ENCODE measurements around the gene AVL9. TPM values are rescaled to one million over a fixed set of nuclear protein-coding genes. Genes with fewer than 3 reads are reported as not detected.
A peak's percentile ranks its signal among the peaks of the same experiment; 100 is the strongest.
"Not testable (repeated sequence)": the region's sequence is repeated elsewhere in the genome, so short reads cannot be mapped to it uniquely, and the experiment has no call there.

AVL9 gene
- total RNA-seq, 1 experiment from 2014 or later, result 44.3 TPM

DNA sequence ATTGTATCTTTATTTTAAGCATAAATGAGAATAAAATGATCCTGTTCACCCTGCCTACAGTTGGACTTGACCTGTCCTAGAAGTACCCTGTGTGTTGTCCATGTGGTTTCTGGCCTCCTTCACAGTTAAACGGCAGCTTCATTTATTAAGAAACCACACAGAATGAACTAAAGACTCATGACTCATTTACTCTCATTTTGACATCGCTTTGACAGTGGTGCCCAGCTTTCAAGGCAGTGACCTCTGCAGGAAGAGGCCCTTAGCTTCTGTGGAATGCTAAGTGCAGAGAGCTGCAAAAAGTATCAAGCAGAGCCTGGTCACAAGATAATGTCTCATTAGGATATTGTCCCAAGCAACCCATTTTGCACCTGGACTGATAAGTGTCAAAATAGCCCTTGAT is 93.4 kb downstream of the AVL9 start:
- peak; percentile 86 for DNase-seq (ENCODE audit: low read depth)

DNA sequence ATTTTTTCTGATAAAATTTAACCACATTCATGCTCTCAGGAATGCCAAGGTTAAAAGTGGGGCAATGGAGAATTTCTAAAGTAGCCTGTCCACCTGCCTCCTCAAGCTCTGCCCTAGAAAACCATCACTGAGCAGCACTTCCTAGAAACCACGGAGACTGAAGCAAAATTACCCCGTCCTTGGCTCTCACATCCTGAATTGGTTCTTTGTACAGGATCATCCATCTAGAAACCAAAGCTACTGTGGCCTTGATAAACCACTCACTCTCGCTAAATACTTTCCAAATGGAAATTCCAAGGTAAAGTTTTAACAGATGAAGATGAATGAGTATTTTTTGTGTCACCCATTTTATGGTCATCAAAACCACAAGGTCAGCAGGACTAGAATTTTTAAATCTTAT is 96.6 kb downstream of the AVL9 start:
- no peak for DNase-seq (ENCODE audit: low read depth)

DNA sequence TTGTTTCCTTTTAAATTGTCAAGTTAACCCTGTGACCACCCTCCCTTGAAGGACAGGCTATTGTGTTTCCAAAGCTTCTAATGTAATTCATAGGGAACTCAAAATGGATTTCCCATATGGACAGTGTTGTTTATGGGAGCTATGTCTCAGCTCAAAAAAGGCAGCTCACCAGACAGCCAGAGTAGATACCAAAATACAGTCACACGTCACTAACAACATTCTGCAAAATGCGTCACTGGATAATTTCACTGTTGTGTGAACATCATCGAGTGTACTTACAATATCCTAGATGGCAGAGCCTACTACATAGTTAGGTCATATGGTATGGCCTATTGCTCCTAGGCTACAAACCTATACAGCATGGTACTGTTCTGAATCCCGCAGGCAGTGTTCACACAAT is 97.4 kb downstream of the AVL9 start:
- no peak for DNase-seq (ENCODE audit: low read depth)

DNA sequence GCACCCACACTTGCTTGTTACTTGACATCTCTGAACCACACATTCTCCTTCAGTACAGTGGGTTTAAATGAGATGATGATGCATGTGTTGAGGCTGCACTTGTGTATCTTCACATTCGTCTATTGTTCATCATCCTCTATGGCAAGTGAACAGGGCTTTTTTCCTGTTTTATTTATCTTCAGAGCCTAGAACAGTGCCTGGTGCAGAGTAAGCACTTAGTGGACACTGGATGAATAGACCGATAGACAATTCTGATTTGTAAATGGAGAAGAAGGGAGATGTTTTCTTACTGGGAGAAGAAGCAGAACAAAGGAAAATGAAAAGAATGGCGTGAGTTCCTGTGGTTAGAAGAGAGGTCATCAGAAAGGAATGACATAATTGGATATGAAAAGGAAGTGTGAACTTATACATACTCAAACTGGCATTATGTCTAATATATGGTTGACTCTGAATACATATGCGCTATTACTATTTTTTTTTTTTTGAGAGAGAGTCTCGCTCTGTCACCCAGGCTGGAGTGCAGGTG is 99.7 kb downstream of the AVL9 start:
- peak; percentile 22 for DNase-seq (ENCODE audit: low read depth)

DNA sequence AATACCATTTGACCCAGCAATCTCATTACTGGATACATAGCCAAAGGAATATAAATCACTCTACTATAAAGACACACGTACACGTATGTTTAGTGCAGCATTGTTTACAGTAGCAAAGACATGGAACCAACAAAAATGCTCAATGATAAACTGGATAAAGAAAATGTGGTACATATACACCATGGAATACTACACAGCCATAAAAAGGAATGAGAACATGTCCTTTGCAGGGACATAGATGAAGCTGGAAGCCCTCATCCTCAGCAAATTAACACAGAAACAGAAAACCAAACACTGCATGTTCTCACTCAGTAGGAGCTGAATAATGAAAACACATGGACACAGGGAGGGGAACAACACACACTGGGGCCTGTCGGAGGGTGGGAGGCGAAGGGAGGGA is 105.9 kb downstream of the AVL9 start:
- not testable (repeated sequence) for DNase-seq (ENCODE audit: low read depth)

DNA sequence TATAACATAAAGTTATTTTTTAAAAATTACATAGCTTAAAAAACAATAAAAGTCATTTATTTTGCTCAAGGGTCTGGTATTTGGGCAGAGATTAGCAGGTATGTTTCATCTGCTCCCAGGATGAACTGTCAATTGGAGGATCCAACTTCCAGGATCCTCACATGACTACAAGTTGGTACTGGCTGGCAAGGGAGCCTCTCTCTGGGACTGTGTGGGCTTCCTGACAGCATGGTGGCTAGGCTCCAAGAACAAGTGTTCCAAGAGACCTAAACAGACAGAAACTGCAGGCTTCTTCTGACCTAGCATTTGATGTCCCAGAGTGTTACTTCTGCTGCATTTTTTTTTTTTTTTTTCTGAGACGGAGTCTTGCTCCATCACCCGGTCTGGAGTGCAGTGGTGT is 107.2 kb downstream of the AVL9 start:
- DNase-seq (ENCODE audit: low read depth), result no peak

DNA sequence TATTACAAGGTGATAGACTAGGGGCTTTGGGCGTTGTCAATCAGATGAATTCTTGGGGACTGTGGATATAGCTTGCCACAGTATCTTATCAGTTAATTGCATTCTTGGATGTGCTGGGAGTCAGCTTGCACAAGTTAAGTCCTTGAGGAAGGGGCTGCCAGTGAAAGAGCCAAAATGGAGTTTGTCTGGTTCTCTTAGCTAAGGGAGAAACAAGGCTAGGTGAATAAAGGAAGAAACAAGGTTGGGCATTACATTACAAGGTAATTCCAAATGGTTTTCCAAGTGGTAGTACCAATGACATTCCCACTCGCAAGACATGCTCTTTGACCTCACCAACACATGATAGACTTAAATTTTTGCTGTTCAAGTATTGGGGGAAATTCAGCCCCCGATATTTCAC is 108.2 kb downstream of the AVL9 start:
- DNase-seq (ENCODE audit: low read depth), result not testable (repeated sequence)

DNA sequence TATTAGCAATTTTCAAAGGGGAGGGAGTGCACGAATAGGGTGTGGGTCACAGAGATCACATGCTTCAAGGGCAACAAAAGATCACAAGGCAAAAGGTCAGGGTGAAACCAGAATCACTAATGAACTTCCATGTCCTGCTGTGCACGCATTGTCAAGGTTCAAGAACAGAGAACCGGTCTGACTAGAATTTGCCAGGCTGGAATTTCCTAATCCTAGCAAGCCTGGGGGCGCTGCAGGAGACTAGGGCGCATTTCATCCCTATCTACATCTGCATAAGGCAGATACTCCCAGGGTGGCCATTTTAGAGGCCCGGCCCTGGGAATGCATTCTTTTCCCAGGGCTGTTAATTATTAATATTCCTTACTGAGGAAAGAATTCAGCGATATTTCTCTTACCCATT is 108.8 kb downstream of the AVL9 start:
- not testable (repeated sequence) for DNase-seq (ENCODE audit: low read depth)

DNA sequence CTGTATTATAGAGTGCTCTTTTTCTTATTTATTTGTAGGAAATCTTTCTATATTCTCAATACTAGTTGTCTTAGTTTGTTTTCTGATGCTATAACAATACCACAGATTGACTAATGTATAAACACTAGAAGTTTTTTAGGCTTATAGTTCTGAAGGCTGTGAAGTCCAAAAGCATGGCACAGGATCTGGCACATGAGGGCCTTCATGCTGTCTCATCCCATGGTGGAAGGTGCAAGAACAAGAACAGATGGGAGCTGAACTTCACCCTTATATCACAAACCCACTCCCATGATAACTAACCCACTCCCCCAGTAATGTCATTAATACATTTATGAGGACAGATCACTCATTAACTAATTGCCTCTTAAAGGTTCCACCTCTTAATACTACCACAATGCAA is 109.7 kb downstream of the AVL9 start:
- DNase-seq (ENCODE audit: low read depth), result no peak

DNA sequence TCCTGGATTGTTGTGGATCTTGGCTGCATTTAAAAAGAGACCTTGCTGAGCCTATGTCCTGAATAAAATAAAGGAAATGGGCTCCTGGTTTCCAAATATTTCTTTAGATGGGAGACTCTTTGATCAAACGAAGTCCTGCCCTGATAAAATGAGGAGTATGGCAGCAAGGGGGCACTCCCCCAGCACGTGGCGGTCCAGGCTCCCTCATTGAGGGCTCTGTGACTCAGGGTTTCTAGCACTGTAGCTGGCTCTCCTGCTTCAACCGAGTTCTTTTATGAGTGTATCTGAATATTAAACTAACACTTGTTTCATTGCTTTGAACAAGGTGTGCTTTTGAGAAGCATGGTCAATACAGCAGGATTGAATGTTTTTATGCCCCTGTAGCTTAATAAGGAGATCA is 114.2 kb downstream of the AVL9 start:
- DNase-seq (ENCODE audit: low read depth), result no peak

DNA sequence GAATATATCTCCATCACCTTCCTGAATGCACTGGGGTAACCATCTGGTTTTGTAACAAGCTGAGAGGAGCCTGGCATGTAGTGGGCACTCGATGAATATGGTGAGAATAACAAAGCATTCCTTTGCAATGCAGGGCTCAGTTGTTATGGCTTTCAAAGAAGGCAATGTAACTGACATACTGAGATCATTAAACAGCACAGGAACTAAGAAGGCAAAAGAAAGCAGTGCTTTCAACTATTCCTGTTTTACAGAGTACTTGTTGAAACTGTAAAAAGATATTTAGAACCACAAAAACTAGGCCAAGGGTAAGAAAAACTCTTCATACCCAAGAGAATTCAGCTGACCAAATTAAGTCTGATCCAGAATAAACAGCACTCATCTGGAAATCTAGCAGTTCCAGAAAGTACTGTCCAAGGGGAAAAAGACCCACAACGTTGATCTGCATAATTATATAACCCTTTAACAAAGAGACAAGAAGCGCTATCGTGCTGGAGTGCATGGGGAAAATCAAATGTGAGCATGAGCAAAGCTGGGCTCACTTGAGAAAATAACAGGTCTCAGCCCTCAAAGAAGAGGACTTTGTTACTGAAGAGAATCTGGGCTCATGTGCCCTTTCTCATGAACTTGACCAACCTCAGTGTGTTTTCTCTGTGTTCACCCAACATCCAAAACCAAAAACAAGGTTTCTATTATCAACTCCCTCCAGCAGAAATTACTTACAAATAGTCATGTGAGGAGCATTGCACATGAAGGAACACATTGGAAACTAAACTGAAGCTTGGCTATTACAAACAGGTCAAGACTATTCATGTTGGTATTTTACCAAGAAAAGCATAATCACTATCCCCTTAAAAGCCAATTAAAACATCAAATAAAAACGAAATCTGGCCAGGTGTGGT is 116.2 kb downstream of the AVL9 start:
- no peak for DNase-seq (ENCODE audit: low read depth)

DNA sequence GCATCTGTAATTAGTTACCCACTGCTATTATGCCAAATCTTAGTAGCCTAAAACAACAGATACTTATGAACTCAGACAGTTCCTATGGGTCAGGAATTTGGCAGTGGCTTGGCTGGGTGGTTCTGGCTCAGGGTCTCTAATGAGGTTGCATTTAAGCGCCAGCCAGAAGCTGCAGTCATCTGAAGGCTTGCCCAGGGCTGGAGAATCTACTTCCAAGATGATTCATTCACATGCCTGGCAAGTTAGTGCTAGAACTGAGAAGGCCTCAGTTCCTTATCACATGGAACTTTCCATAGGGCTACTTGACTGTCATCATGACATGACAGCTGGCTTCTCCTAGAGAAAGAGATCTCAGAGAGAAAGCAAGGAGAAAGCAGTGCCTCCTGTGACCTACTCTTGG is 121.3 kb downstream of the AVL9 start:
- DNase-seq (ENCODE audit: low read depth), result peak; percentile 78

DNA sequence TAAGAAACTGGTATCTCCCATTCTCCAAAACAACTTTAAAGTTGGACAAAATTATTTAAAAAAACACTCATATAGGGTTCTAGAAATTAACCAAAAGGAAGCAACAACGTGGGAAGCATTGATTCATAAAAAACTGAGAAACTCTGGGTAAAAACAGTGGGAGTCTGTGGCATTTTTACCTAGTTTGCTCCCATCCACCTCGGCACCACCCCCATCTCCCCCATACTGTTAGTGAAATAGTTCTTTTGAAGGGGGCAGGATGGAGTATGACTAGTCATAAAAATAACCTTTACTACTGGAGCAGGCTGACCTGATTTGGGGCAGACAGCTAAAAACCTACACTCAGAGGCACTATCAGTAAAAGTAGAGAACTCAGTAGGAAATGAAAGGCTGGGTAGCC is 123.2 kb downstream of the AVL9 start:
- DNase-seq (ENCODE audit: low read depth), result no peak

DNA sequence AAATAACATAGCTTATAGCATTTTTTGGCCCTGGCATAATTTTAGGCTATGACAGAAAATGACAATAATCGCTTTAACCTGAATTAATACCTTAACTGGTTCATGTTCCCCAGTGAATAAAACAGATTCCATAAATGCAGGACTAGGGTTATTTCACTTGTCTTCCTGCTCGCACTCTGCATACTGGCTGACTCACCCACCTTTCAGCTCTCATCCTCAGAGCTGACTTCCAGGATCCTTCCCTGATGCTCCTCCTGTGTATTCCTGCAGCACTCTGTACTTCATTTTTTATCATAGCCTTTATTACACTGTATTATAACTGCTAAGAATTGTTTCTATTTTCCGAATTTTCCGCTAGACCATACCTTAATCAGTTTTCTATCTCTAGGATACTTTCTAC is 123.7 kb downstream of the AVL9 start:
- DNase-seq (ENCODE audit: low read depth), result peak; percentile 26

DNA sequence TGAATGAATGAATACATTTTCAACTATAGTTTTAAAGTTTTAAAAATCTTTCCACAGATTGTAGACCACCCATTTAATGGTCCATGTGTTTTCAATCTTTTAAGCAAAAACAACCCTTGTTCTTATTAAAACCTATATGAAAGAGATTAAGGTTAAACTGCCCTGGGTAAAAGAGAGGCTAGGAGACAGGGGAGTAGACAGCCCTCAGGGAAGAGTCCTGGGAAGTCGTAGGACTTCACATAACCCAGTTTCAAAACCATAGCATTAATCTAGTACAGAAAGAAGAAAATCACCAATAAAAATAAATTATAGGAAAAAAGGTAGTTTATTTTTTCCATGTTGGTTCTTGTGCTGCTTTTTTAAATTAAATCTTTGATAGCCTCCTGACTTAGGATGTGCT is 124.1 kb downstream of the AVL9 start:
- DNase-seq (ENCODE audit: low read depth), result not testable (repeated sequence)

DNA sequence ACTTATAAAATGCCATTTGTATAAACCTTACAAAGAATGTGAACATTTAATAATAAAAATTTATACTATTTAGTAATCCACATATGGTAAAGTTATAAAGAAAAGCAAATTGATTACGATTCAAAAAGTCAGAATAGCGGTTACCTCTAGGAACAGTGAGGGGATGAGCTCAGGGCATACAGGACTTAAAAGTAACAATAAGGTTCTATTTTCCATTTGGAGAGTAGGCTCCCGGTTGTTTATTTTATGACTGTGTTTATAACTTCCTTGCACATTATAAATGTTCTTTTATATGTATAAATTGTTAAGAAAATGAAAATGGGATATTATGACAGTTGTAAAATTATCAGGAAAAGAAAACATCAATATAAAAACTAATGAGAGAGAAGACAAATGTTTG is 135.7 kb downstream of the AVL9 start:
- no peak for DNase-seq (ENCODE audit: low read depth)

DNA sequence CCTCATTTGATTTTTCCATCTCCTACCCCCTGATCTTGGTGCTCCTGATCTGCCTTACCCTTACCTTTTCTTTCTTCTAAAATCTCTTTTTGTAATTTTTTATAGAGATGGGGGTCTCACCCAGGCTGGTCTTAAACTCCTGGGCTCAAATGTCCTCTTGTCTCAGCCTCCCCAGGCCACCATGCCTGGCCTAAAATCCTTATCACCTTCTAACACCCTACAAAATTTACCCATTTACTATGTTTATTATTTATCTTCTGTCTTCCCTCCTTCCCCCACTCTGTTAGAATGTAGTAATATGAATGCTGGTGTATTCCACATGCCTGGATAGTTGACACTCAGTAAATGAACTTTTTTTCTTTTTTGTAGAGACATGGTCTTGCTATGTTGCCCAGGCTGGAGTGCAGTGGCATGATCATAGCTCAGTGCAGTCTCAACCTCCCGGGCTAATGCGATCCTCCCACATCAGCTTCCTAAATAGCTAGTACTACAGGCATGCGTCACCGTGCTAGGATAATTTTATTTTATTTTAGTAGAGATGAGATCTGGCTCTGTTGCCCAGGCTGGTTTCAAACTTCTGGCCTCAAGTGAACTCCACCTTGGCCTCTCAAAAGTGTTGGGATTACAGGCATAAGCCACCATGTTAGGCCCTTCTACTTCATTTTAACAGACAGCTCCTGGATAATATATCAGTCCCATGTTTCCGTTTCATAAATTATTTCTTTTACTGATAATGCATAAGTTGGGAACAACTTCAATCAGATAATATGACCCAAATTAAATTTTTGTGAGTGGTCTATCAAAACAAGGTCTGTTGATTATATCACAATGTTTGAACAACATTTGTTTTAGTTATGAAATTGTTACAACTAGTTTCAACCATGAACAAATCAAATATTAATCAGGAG is 136.6 kb downstream of the AVL9 start:
- DNase-seq (ENCODE audit: low read depth), result not testable (repeated sequence)

DNA sequence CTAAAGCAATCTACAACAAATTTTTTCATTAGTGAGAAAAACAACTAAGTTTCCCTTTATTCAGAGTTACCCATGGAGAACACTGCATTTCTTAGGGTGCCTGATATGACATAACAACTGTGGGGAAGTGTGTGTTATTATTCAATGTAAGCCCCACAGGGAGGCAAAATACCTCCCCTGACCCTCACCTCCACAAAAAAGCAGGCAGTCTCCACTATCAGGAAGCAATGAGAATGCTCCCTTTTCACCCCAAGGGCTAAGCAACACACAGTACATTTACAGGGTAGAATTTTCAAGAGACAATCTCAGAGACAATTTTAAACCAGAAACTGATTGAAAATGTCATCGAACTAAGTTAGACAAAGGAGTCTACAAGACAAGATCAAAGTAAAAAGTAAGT is 138.2 kb downstream of the AVL9 start:
- DNase-seq (ENCODE audit: low read depth), result not testable (repeated sequence)

DNA sequence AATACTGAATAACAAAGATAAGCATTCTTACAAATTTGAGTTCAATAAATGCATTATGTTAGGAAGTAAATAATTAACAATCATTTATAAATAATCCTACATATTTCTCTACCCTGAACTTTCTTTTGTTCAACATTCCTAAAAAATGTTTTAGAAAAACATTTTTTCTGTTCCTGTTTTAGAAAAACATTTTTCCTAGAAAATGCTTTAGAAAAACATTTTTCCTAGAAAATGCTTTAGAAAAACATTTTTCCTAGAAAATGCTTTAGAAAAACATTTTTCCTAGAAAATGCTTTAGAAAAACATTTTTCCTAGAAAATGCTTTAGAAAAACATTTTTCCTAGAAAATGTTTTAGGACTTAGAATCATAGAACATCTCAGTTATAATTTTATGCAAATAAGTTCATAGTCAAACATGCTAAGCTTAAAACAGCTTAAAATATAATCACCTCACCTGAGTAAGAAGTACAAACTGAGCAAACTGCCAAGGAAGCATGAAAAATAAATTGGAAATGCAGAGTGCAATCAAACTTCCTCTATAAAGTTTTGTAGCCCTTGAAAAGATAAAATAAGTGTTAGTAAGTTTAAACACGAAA is 139.6 kb downstream of the AVL9 start:
- not testable (repeated sequence) for DNase-seq (ENCODE audit: low read depth)

DNA sequence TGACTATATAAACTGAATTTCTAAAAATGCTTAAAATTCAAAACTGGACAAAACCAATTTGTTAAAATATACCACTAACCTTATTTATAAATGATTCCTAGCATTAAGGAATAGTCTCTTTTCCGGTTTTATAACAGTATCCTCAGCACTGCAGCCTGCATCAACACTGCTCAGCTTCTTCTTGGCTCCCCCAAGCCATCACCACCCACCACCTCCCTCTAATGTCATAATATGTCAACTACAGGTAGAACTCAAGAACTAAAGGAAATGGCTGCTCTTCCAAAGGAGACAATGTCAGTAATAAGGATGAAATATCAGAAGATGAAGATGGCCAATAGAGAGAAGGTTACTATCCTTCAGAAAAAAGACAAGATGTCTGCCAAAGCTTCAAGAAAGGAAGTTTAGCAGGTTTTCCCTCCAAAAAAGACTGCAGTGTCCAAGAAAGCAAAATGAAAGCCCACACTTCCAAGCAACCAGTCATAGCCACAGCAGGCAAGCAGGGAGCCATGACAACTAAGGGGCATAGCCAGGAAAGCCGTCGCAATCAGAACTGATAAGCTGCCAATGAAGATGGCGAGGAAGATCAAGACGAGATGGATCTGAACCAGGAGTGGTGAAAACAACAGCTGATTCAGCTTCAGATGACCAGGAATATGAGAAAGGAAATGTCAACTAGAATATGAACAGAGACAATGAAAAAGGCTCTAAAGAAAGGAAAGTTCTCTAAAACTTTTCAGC is 141.6 kb downstream of the AVL9 start:
- DNase-seq (ENCODE audit: low read depth), result not testable (repeated sequence)

DNA sequence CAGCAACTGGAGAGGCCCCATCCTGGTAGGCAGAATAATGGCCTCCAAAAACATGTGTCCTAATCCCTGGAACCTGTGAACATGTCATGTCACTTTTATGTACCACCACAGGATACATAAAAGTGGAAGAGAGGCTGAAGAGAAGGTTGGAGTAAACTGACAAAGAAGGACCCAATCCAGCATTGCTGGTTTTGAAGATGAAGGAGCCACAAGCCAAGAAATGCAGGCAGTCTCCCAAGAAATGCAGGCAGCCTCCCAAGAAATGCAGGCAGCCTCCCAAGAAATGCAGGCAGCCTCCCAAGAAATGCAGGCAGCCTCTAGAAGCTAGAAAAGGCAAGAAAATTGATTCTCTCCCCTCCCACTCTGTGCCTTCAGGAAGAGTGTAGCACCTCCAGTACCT is 142.3 kb downstream of the AVL9 start:
- not testable (repeated sequence) for DNase-seq (ENCODE audit: low read depth)

All from Daoy (cell line).